ENCODE measurements around the gene PSMD10. TPM values are rescaled to one million over a fixed set of nuclear protein-coding genes. Genes with fewer than 3 reads are reported as not detected.

Gene PSMD10
- total RNA-seq, result 18.9 TPM
- long read RNA-seq, transcript PSMD10-201 (5 exons, 1,546 nt), result major isoform, 10 of 12 reads
- long read RNA-seq, partial matches to known transcripts, result 1 of 12 reads
- long read RNA-seq, other reads (novel, unspliced or antisense), result 0 of 12 reads

GRCh38 chrX:108091264-108091877 is at the start of gene PSMD10, which contains the start of gene ATG4A:
PSMD10 (minus strand) TSS chrX:108091542; CDS start chrX:108091520, 22 bp downstream.
ATG4A (plus strand) TSS chrX:108091778; CDS start chrX:108091827, 49 bp downstream.
- ATAC-seq (peak; percentile 99), DNase-seq (peak; percentile 93)
- intact Hi-C loops (cut with micrococcal nuclease), result no loop called here

DNA sequence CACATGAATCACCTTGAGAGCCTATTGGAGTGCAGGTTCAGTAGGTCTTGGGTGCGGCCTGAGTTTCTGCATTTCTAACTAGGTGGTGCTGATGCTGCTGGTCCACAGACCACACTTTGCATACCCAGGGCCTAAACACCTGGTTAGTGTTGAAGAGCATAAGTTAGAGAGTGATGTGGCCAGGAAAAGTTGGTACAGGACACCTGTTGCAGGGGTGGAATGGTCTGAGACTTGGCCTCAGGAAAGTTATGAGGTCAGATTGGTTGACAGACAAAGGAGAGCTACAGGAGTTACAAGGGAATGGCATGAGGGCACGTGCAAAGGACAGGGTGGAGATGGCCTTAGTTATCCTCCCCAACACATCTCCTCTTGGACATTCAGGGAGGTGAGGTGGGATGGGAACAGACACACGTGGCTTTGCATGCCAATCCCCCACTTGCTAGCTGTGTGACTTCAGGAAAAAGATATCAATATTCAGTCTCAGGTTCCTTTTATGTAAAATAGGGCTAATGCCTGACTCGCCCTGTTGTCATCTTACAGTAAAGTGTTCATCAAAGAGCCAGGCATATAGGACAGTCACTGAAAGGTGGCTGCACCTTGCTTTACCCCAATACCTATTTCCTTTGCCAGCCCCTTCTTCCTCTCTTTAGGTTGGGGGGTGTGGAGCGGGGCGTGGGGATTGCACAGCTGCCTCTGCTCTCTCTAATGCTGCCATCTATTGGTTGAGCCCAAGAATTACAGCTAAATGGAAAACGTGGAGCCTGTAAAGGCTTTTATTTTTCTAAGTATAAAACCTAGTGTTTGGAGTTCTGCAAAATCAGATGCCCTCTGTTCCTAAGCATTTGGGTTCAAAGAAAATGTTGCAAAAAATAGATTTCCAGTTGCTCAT is 47.7 kb upstream of the PSMD10 start:
- ATAC-seq, result peak; percentile 15
- DNase-seq, result no peak
- intact Hi-C loops (cut with micrococcal nuclease), result no loop called here

DNA sequence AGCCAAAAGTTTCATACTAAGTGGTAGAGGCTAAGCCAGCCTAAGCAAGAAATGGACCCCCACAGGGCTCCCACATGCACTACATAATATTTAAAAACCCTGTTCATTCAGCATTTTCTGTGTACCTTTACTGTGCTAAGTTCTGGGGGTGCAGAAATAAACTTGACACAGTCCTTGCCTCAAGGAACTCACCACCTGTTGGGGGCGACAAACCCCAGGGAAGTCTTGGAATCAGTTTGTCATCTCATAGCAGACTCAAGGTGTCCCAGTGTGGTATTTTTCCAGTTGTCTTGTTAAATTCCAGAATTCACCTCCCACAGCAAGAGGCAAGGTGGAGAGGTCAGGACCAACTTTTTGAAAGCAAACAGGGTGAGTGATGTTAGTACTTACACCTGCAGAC is 43.4 kb upstream of the PSMD10 start:
- no peak for DNase-seq
- intact Hi-C loops (cut with micrococcal nuclease), result no loop called here
- no peak for ATAC-seq

GRCh38 chrX:108132876-108133275 is 41.5 kb upstream of the PSMD10 start:
- intact Hi-C loops (cut with micrococcal nuclease), result no loop called here

DNA sequence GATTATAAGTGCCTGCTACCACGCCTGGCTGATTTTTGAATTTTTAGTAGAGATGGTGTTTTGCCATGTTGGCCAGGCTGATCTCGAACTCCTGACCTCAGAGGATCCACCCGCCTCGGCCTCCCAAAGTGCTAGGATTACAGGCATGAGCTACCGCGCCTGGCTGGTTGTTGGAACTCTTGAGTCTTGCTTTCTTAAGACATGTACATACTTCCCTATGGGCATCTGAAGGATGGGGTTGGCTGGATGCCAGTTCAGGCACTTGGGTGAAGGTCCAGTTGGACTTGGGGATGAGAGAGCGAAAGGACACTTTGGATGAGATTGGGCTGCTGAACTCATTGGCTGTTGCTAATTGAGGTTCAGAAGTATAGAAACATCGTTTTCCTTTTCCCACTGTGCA is 40.7 kb upstream of the PSMD10 start:
- intact Hi-C loops (cut with micrococcal nuclease), result no loop called here
- ATAC-seq, result no peak
- DNase-seq, result no peak

More at GRCh38 chrX:108132876-108133275, 41.5 kb upstream of the PSMD10 start:
- ATAC-seq (no peak), DNase-seq (no peak)

DNA sequence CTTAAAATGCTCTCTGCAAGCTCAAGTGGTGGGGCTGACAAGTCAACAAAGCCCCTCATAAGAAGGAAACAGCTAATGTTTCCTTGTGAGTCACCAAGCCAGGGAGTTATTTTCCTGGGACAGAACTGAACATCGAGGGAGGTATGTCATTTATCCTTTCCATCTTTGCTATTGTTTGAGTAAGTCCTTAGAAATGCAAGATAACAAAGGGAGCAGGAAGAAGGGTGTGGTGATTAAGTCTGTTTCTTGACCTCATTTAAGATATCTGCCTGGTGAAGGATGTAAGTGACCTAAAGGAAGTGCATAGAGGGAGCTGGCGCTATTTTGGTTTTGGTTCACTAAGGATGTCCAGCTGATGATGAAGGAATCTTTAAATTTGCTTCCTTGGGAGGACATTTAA is 40.1 kb upstream of the PSMD10 start:
- ATAC-seq, result peak; percentile 46
- intact Hi-C loops (cut with micrococcal nuclease), result no loop called here
- DNase-seq, result no peak

- ATAC-seq, result no peak
- DNase-seq, result no peak
- intact Hi-C loops (cut with micrococcal nuclease), result no loop called here
Observed at GRCh38 chrX:108130889-108131288, 39.5 kb upstream of the PSMD10 start.

DNA sequence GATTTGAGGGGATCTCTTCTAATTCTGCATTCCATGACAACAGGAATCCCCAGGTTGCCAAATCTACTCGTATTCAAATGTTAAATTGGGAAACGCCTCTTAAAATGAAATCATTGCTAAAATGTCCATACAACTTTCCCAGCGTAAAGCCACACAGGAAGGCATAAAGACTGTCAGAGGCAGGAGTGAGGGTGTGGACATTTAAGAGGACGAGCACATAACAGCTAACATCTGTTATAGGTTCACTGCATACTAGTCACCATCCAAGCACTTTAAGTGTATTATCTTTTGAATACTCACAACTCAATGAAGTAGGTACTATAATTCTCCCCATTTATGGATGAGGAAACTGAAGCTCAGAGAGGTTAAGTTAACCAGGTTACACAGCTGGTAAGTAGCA is 35.8 kb upstream of the PSMD10 start:
- no peak for DNase-seq
- intact Hi-C loops (cut with micrococcal nuclease), result no loop called here
- no peak for ATAC-seq

- ATAC-seq (no peak), DNase-seq (no peak)
- intact Hi-C loops (cut with micrococcal nuclease), result no loop called here
Observed at GRCh38 chrX:108126661-108127060, 35.3 kb upstream of the PSMD10 start.

GRCh38 chrX:108123591-108124366 is 32.4 kb upstream of the PSMD10 start:
- peak; percentile 46 for DNase-seq
- peak; percentile 90 for ATAC-seq
- intact Hi-C loops (cut with micrococcal nuclease), result no loop called here

DNA sequence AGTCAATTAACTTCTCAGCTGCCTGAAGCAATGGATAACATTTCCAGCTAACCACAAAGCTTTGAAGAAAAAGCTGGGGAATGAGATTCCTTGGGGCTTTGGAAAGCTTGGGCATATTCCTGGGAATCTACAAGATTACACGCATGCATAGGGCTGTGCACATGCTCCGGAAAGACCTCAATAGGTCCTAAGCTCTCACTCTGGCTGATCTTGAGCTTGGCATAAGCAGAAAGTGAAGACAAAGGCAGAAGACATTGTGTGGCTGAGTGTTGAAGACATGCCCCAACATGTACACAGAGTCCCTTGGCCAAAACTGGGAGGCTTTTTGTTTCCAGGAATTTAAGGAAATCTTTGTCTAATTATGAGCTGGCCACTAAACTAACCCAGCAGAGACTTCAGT is 31.4 kb upstream of the PSMD10 start:
- intact Hi-C loops (cut with micrococcal nuclease), result no loop called here
- DNase-seq (no peak), ATAC-seq (peak; percentile 30)

DNA sequence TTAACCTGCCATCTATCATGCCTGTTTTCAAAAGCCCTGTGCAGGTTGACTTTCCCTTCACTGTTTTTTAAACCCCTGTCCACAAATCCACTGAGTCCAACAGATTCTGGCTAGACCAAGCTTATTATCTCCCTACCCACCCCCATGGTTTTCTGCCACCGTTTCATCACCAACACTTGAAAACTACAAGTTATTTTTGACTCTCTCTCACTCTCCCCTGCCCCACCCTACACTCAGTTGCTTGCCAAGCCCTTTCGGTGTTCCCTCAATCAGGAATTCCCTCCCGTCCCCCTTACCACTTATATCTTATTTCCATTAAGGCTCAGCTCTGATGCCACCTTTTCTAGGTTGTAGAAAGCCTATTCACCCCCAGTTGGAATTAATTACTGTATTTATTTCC is 29.9 kb upstream of the PSMD10 start:
- DNase-seq (no peak), ATAC-seq (peak; percentile 85)
- intact Hi-C loops (cut with micrococcal nuclease), result no loop called here

- intact Hi-C loops (cut with micrococcal nuclease), result no loop called here
- DNase-seq (no peak), ATAC-seq (peak; percentile 25)
Observed at GRCh38 chrX:108117988-108118387, 26.6 kb upstream of the PSMD10 start.

GRCh38 chrX:108114541-108114940 is 23.2 kb upstream of the PSMD10 start:
- ATAC-seq (no peak), DNase-seq (no peak)
- intact Hi-C loops (cut with micrococcal nuclease), result no loop called here

DNA sequence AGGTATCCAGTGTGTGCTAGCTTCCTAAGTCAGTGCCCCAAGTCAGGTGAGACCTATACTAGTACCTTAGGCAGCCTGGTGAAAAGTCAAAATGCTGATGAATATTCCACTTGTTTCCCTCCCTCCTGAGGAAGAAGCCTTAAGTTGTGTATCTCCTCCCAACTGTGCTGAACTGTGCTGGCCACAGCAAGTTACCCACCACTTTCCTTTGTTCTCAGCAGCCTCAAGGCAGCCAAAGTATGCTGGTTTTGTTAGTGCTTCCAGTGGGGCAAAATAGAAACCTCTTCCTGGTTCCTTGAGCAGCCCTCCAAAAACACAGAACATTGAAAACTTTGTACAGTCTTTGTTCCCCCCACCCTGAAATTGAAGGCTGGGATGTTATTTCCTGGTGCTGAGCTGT is 14.1 kb upstream of the PSMD10 start:
- no peak for ATAC-seq
- intact Hi-C loops (cut with micrococcal nuclease), result no loop called here
- no peak for DNase-seq

GRCh38 chrX:108097380-108097779 is 6.0 kb upstream of the PSMD10 start:
- ATAC-seq, result no peak
- no peak for DNase-seq
- intact Hi-C loops (cut with micrococcal nuclease), result no loop called here

DNA sequence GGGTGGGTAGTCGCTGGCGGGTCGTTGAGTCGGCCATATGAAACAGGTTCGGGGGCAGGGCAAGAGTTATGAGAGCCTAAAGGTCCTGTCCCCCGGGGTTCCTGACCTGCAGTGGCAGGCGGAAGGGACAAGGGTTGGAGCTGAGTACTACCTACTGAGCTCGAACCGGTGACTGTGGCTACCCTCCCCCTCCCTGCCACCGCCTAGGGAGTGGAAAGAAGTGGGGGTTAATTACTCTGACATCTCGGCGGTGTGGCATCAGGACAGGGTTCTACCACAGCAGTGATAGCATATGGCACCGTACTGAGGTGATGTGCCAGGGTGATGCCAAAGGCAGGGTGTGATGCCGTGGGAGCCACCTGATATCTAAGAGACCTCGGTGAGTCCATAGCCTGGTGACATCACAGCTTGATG is 543 bp upstream of the PSMD10 start:
- ATAC-seq (peak; percentile 49), DNase-seq (no peak)
- intact Hi-C loops (cut with micrococcal nuclease), result no loop called here

GRCh38 chrX:108090491-108091263 is 665 bp downstream of the PSMD10 start:
- intact Hi-C loops (cut with micrococcal nuclease), result no loop called here
- no peak for ATAC-seq

DNA sequence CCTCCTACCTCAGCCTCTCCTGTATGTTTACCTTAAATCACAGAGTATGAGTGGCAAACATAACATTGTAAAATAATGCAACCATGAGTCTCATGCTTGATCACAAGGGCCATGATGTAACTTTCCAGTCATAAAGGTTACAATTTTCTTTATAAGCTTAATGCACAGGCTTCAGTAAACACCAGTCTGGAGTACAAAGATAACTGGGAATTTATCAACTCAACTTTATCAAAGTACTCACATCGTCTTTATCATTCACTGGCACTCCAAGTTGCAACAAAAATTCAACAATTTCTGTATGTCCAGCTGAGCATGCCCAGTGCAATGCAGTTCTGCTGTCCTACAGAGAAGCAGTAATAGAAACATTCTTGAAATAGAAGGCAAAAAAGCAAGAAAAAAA is 2.8 kb downstream of the PSMD10 start:
- intact Hi-C loops (cut with micrococcal nuclease), result no loop called here
- DNase-seq (no peak), ATAC-seq (no peak)

More at GRCh38 chrX:108090491-108091263, 665 bp downstream of the PSMD10 start:
- no peak for DNase-seq
